Activated CD4-positive, alpha-beta memory T cell treated with anti-CD3 and anti-CD28 coated beads, Interleukin-2, amount 10 ng/mL, durations not matched to agents 7 days and 5 days (primary cell): ENCODE data around the gene GATAD2A. TPM values are rescaled to one million over a fixed set of nuclear protein-coding genes. Genes with fewer than 3 reads are reported as not detected.

Source experiments
- CTCF ChIA-PET: fragments of 350-600 bp; sonication (Branson Sonifier 250); formaldehyde crosslinking; loops from one replicate; lab custom pipeline; 2021; ENCODE audit warnings: antibody characterized with exemption, inconsistent platforms; lab: Charles Lee
- POLR2A ChIA-PET: fragments of 350-600 bp; sonication (Branson Sonifier 250); formaldehyde crosslinking; loops from one replicate; lab custom pipeline; 2021; ENCODE audit warnings: antibody characterized with exemption; lab: Charles Lee
- DNase-seq: peaks from one replicate; pipeline ENCODE4 v3.0.0-alpha.2; 2020
- H3K27ac Mint-ChIP-seq: one replicate; pipeline ENCODE4 v1.8.0; 2021; ENCODE audit warnings: mild to moderate bottlenecking, mixed read lengths
- H3K27me3 Mint-ChIP-seq: one replicate; pipeline ENCODE4 v1.8.0; 2021; ENCODE audit warnings: mixed read lengths
- H3K36me3 Mint-ChIP-seq: one replicate; pipeline ENCODE4 v1.8.0; 2021; ENCODE audit warnings: low read depth, mixed read lengths
- H3K4me1 Mint-ChIP-seq: one replicate; pipeline ENCODE4 v1.8.0; 2021; ENCODE audit warnings: mixed read lengths
- H3K4me3 Mint-ChIP-seq: one replicate; pipeline ENCODE4 v1.8.0; 2021; ENCODE audit warnings: mild to moderate bottlenecking, mixed read lengths
- H3K9me3 Mint-ChIP-seq: one replicate; pipeline ENCODE4 v1.8.0; 2021; ENCODE audit warnings: mixed read lengths
- total RNA-seq, 2 experiments: library from RNA; stranded (reverse); gene quantifications; one replicate each; pipeline ENCODE4 v1.2.3, GENCODE V29; 2021

The GATAD2A gene
- total RNA-seq, 2 experiments from 2014 or later: 109 to 113 TPM

GRCh38 chr19:19427944-19428343, 22.5 kb downstream of the GATAD2A start:
- Mint-ChIP-seq H3K27ac (no peak overlapping the region), H3K9me3 (no peaks in the 10 kb centered on the region), H3K4me3 (no peak overlapping the region), H3K36me3 (peaks cover 15% of the 10 kb centered on the region), H3K27me3 (no peaks in the 10 kb centered on the region), H3K4me1 (peaks cover 14% of the 10 kb centered on the region)
- POLR2A ChIA-PET: no interaction called here
- no peak for DNase-seq
- CTCF ChIA-PET: no interaction called here

GRCh38 chr19:19428746-19429145, 23.3 kb downstream of the GATAD2A start:
- Mint-ChIP-seq H3K4me1 (peaks cover 19% of the 10 kb centered on the region), H3K27me3 (no peaks in the 10 kb centered on the region), H3K36me3 (peaks cover 18% of the 10 kb centered on the region), H3K4me3 (no peak overlapping the region), H3K27ac (no peak overlapping the region), H3K9me3 (no peaks in the 10 kb centered on the region)
- DNase-seq: no peak
- CTCF ChIA-PET: no interaction called here
- POLR2A ChIA-PET: interaction anchor here (0.5 kb wide), 1 partner anchor 298 kb away, joined by 3 read pairs; no protein-coding TSS in a partner anchor

- Mint-ChIP-seq H3K4me1 (peaks cover 19% of the 10 kb centered on the region), H3K27me3 (no peaks in the 10 kb centered on the region), H3K9me3 (no peaks in the 10 kb centered on the region), H3K27ac (no peak overlapping the region), H3K4me3 (no peak overlapping the region), H3K36me3 (peaks cover 18% of the 10 kb centered on the region)
- POLR2A ChIA-PET: no interaction called here
- CTCF ChIA-PET: interaction anchor here (1.7 kb wide), 1 partner anchor 14 kb away, joined by 7 read pairs; no protein-coding TSS in a partner anchor
- DNase-seq: no peak
Measured at GRCh38 chr19:19429361-19429760, 23.9 kb downstream of the GATAD2A start.

GRCh38 chr19:19432732-19433131, 27.3 kb downstream of the GATAD2A start:
- H3K4me3 Mint-ChIP-seq: no peak overlapping the region
- no peaks in the 10 kb centered on the region for H3K27me3 Mint-ChIP-seq
- ChIA-PET POLR2A (no interaction called here), CTCF (no interaction called here)
- DNase-seq: no peak
- H3K9me3 Mint-ChIP-seq: no peaks in the 10 kb centered on the region
- H3K27ac Mint-ChIP-seq: no peak overlapping the region
- H3K36me3 Mint-ChIP-seq: peaks cover 18% of the 10 kb centered on the region
- peaks cover 20% of the 10 kb centered on the region for H3K4me1 Mint-ChIP-seq

- no peak overlapping the region for H3K27ac Mint-ChIP-seq
Measured at GRCh38 chr19:19433666-19434213, 28.3 kb downstream of the GATAD2A start.

GRCh38 chr19:19434483-19435045, 29.1 kb downstream of the GATAD2A start:
- no peak overlapping the region for H3K27ac Mint-ChIP-seq
- POLR2A ChIA-PET: interaction anchor here (1.0 to 1.5 kb wide), 2 partner anchors 25 to 28 kb away, joined by 3 to 4 read pairs; no protein-coding TSS in a partner anchor

More at GRCh38 chr19:19433666-19434213, 28.3 kb downstream of the GATAD2A start:
- no peak overlapping the region for H3K4me3 Mint-ChIP-seq
- CTCF ChIA-PET: interaction anchor here (1.3 kb wide), 1 partner anchor 10 kb away, joined by 3 read pairs; no protein-coding TSS in a partner anchor
- peaks cover 11% of the 10 kb centered on the region for H3K36me3 Mint-ChIP-seq
- POLR2A ChIA-PET: interaction anchor here (1.0 to 1.5 kb wide), 2 partner anchors 26 to 27 kb away, joined by 3 to 4 read pairs; no protein-coding TSS in a partner anchor
- DNase-seq: no peak
- no peaks in the 10 kb centered on the region for H3K27me3 Mint-ChIP-seq
- H3K4me1 Mint-ChIP-seq: peaks cover 22% of the 10 kb centered on the region
- no peaks in the 10 kb centered on the region for H3K9me3 Mint-ChIP-seq

GRCh38 chr19:19436137-19436691, 30.7 kb downstream of the GATAD2A start:
- Mint-ChIP-seq H3K9me3 (no peaks in the 10 kb centered on the region), H3K4me1 (peaks cover 27% of the 10 kb centered on the region), H3K36me3 (peaks cover 21% of the 10 kb centered on the region), H3K27ac (no peak overlapping the region), H3K27me3 (no peaks in the 10 kb centered on the region), H3K4me3 (no peak overlapping the region)
- CTCF ChIA-PET: interaction anchor here (0.9 kb wide), 1 partner anchor 19 kb away, joined by 3 read pairs; no protein-coding TSS in a partner anchor
- POLR2A ChIA-PET: no interaction called here
- no peak for DNase-seq

More at GRCh38 chr19:19434483-19435045, 29.1 kb downstream of the GATAD2A start:
- CTCF ChIA-PET: interaction anchor here (1.3 kb wide), 1 partner anchor 9 kb away, joined by 3 read pairs; no protein-coding TSS in a partner anchor
- H3K4me1 Mint-ChIP-seq: peaks cover 26% of the 10 kb centered on the region
- H3K9me3 Mint-ChIP-seq: no peaks in the 10 kb centered on the region
- no peaks in the 10 kb centered on the region for H3K27me3 Mint-ChIP-seq
- DNase-seq: no peak
- peaks cover 18% of the 10 kb centered on the region for H3K36me3 Mint-ChIP-seq
- no peak overlapping the region for H3K4me3 Mint-ChIP-seq

GRCh38 chr19:19438366-19439175, 33.1 kb downstream of the GATAD2A start:
- Mint-ChIP-seq H3K9me3 (peaks cover 6% of the 10 kb centered on the region), H3K4me3 (no peak overlapping the region), H3K36me3 (peaks cover 32% of the 10 kb centered on the region), H3K4me1 (peaks cover 23% of the 10 kb centered on the region), H3K27me3 (no peaks in the 10 kb centered on the region), H3K27ac (no peak overlapping the region)
- CTCF ChIA-PET: no interaction called here
- POLR2A ChIA-PET: no interaction called here
- no peak for DNase-seq

- no peak overlapping the region for H3K27ac Mint-ChIP-seq
- ChIA-PET POLR2A (no interaction called here), CTCF (no interaction called here)
- H3K4me1 Mint-ChIP-seq: peaks cover 28% of the 10 kb centered on the region
- H3K36me3 Mint-ChIP-seq: peaks cover 38% of the 10 kb centered on the region
- no peak overlapping the region for H3K4me3 Mint-ChIP-seq
- no peak for DNase-seq
- H3K27me3 Mint-ChIP-seq: no peaks in the 10 kb centered on the region
- peaks cover 7% of the 10 kb centered on the region for H3K9me3 Mint-ChIP-seq
Measured at GRCh38 chr19:19439176-19439482, 33.7 kb downstream of the GATAD2A start.

GRCh38 chr19:19443283-19443682, 37.8 kb downstream of the GATAD2A start:
- no peak overlapping the region for H3K4me3 Mint-ChIP-seq
- ChIA-PET CTCF (interaction anchor here (1.5 to 2.9 kb wide), 4 partner anchors 9 to 48 kb away, joined by 3 to 10 read pairs (median 5); partner anchors contain the start of gene GATAD2A), POLR2A (interaction anchor here (0.8 to 8.5 kb wide), 3 partner anchors 17 to 56 kb away, joined by 3 to 64 read pairs (median 3); no protein-coding TSS in a partner anchor)
- H3K36me3 Mint-ChIP-seq: peaks cover 50% of the 10 kb centered on the region
- H3K27me3 Mint-ChIP-seq: no peaks in the 10 kb centered on the region
- DNase-seq: no peak
- H3K4me1 Mint-ChIP-seq: peaks cover 67% of the 10 kb centered on the region
- H3K27ac Mint-ChIP-seq: peak overlapping the region; percentile 89
- peaks cover 7% of the 10 kb centered on the region for H3K9me3 Mint-ChIP-seq

- ChIA-PET POLR2A (interaction anchor here (0.8 to 8.5 kb wide), 4 partner anchors 16 to 71 kb away, joined by 3 to 64 read pairs (median 4); partner anchors contain the start of genes NDUFA13 and TSSK6), CTCF (interaction anchor here (0.5 to 2.9 kb wide), 7 partner anchors 10 to 1499 kb away, joined by 3 to 10 read pairs (median 3); partner anchors contain the start of gene GATAD2A)
- Mint-ChIP-seq H3K27ac (peak overlapping the region; percentile 89), H3K27me3 (no peaks in the 10 kb centered on the region), H3K4me3 (no peak overlapping the region), H3K36me3 (peaks cover 47% of the 10 kb centered on the region), H3K4me1 (peaks cover 66% of the 10 kb centered on the region), H3K9me3 (peaks cover 7% of the 10 kb centered on the region)
- peak; percentile 23 for DNase-seq
Measured at GRCh38 chr19:19443902-19444680, 38.6 kb downstream of the GATAD2A start.
